H1 (cell line): ENCODE measurements around the gene PROK1. TPM values are rescaled to one million over a fixed set of nuclear protein-coding genes. Genes with fewer than 3 reads are reported as not detected.

Experiments used
- CTCF ChIA-PET: fragments of 300-600 bp; sonication (Branson Sonifier 250); formaldehyde crosslinking; loops from one replicate; lab custom pipeline; 2021; ENCODE audit not compliant: partially characterized antibody; lab: Charles Lee
- POLR2A ChIA-PET: fragments of 300-600 bp; sonication (Branson Sonifier 250); formaldehyde crosslinking; loops from one replicate; lab custom pipeline; 2021; ENCODE audit warnings: inconsistent platforms; ENCODE audit not compliant: partially characterized antibody; lab: Charles Lee
- DNase-seq, 2 experiments: peaks; one replicate each; pipeline versions ENCODE4 v3.0.0 to v3.0.0-alpha.2; 2010 to 2022; ENCODE audit warnings: low spot score in 2 of 2, low read depth in 1 of 2, mixed read lengths in 1 of 2
- FAIRE-seq: peaks from 2 replicates; lab custom pipeline; 2011; peaks lifted over from hg19 to GRCh38; lab: Jason Lieb, UNC
- H2AFZ ChIP-seq: 2 replicates; pipeline ENCODE4 v1.8.1; 2012; ENCODE audit warnings: low read length, inconsistent platforms
- H2AK5ac ChIP-seq: 2 replicates; pipeline ENCODE4 v1.6.1; 2013; ENCODE audit warnings: low read depth, low read length
- H2BK120ac ChIP-seq: replicated peaks from 2 replicates; pipeline ENCODE3; 2013; ENCODE audit warnings: low read depth, low read length, inconsistent platforms
- H2BK12ac ChIP-seq: 2 replicates; pipeline ENCODE4 v1.6.1; 2013; ENCODE audit warnings: low read depth, low read length
- H2BK15ac ChIP-seq: 2 replicates; pipeline ENCODE4 v1.6.1; 2013; ENCODE audit warnings: low read length
- H2BK20ac ChIP-seq: 2 replicates; pipeline ENCODE4 v1.6.1; 2013; ENCODE audit warnings: low read length
- H2BK5ac ChIP-seq: 2 replicates; pipeline ENCODE4 v1.6.1; 2013; ENCODE audit warnings: low read depth, low read length
- H3K14ac ChIP-seq: 2 replicates; pipeline ENCODE4 v1.6.1; 2013; ENCODE audit warnings: inconsistent platforms; ENCODE audit not compliant: insufficient read length
- H3K18ac ChIP-seq: 2 replicates; pipeline ENCODE4 v1.6.1; 2013; ENCODE audit warnings: low read length; ENCODE audit errors: extremely low read depth
- H3K23ac ChIP-seq: 2 replicates; pipeline ENCODE4 v1.6.1; 2013; ENCODE audit warnings: inconsistent platforms; ENCODE audit not compliant: insufficient read length
- H3K23me2 ChIP-seq: 2 replicates; pipeline ENCODE4 v1.6.1; 2013; ENCODE audit warnings: low read depth, low read length
- H3K27ac ChIP-seq: 2 replicates; pipeline ENCODE4 v1.6.1; 2011; ENCODE audit warnings: low read depth, low read length, inconsistent platforms
- H3K27me3 ChIP-seq, 4 experiments: replicated peaks in 1 of 4; 1 replicate in 1 of 4; 2 replicates in 3 of 4; pipeline versions ENCODE4 v1.6.1 to v1.8.1; 2011 to 2013; ENCODE audit warnings: low read length in 3 of 4, mild to moderate bottlenecking in 3 of 4, inconsistent platforms in 2 of 4, mixed read lengths in 2 of 4, moderate library complexity in 1 of 4; ENCODE audit not compliant: control insufficient read depth in 3 of 4, insufficient read depth in 3 of 4; ENCODE audit errors: extremely low read depth in 1 of 4
- H3K36me3 ChIP-seq, 4 experiments: 2 replicates each; pipeline versions ENCODE4 v1.6.1 to v1.8.1; 2011 to 2013; ENCODE audit warnings: mild to moderate bottlenecking in 4 of 4, low read length in 3 of 4, moderate library complexity in 2 of 4, control low read depth in 1 of 4, inconsistent platforms in 1 of 4; ENCODE audit not compliant: insufficient read depth in 4 of 4, control insufficient read depth in 2 of 4
- H3K4ac ChIP-seq: replicated peaks from 2 replicates; pipeline ENCODE3; 2013; ENCODE audit warnings: low read length, low read depth, mixed read lengths, inconsistent platforms; ENCODE audit not compliant: insufficient read length
- H3K4me1 ChIP-seq, 4 experiments: replicated peaks in 1 of 4; 1 replicate in 1 of 4; 2 replicates in 3 of 4; pipeline versions ENCODE4 v1.6.1 to v1.8.1; 2011 to 2013; ENCODE audit warnings: low read length in 3 of 4, inconsistent platforms in 2 of 4, mixed read lengths in 1 of 4; ENCODE audit not compliant: insufficient read depth in 4 of 4, control insufficient read depth in 3 of 4
- H3K4me2 ChIP-seq, 2 experiments: 2 replicates each; pipeline versions ENCODE4 v1.6.1 to v1.8.1; 2011 to 2013; ENCODE audit warnings: low read depth in 2 of 2, low read length in 2 of 2, control low read depth in 1 of 2, inconsistent platforms in 1 of 2, mild to moderate bottlenecking in 1 of 2; ENCODE audit not compliant: insufficient read depth in 1 of 2
- H3K4me3 ChIP-seq, 4 experiments: fragments of 200-600, 300-600 bp in 1 of 4; sonication (generic), shearing (Covaris generic), sonication (Bioruptor Twin) in 1 of 4; 2 replicates each; pipeline versions ENCODE4 v1.5.1 to v1.8.1; 2011 to 2016; ENCODE audit warnings: low read length in 4 of 4, low read depth in 3 of 4, control low read depth in 2 of 4, inconsistent platforms in 2 of 4, mild to moderate bottlenecking in 2 of 4, mixed read lengths in 1 of 4, moderate library complexity in 1 of 4; ENCODE audit not compliant: insufficient read depth in 2 of 4; ENCODE audit errors: extremely low read depth in 1 of 4
- H3K56ac ChIP-seq: replicated peaks from 2 replicates; pipeline ENCODE3; 2013; ENCODE audit warnings: low read depth, mild to moderate bottlenecking, mixed read lengths, low read length, inconsistent platforms; ENCODE audit not compliant: insufficient read length
- H3K79me1 ChIP-seq: 2 replicates; pipeline ENCODE4 v1.6.1; 2013; ENCODE audit warnings: low read depth, low read length, control low read depth
- H3K79me2 ChIP-seq, 2 experiments: 2 replicates each; pipeline versions ENCODE4 v1.6.1 to v1.8.1; 2012 to 2013; ENCODE audit warnings: low read length in 2 of 2, mild to moderate bottlenecking in 2 of 2, inconsistent platforms in 1 of 2; ENCODE audit not compliant: insufficient read depth in 2 of 2, control insufficient read depth in 1 of 2
- H3K9ac ChIP-seq, 4 experiments: replicated peaks in 1 of 4; 1 replicate in 1 of 4; 2 replicates in 3 of 4; pipeline versions ENCODE4 v1.6.1 to v1.8.1; 2011 to 2013; ENCODE audit warnings: low read depth in 3 of 4, low read length in 3 of 4, control low read depth in 2 of 4, mild to moderate bottlenecking in 2 of 4, moderate library complexity in 2 of 4, inconsistent platforms in 1 of 4; ENCODE audit errors: extremely low read depth in 1 of 4
- H3K9me3 ChIP-seq, 2 experiments: 2 replicates each; pipeline versions ENCODE4 v1.6.1 to v1.8.1; 2012 to 2013; ENCODE audit warnings: mild to moderate bottlenecking in 2 of 2, moderate library complexity in 2 of 2, control low read depth in 1 of 2, inconsistent platforms in 1 of 2, low read depth in 1 of 2, low read length in 1 of 2, mixed read lengths in 1 of 2; ENCODE audit not compliant: insufficient read depth in 2 of 2
- H4K20me1 ChIP-seq, 2 experiments: replicated peaks in 1 of 2; 2 replicates each; pipeline versions ENCODE3 to v1.8.1; 2011 to 2013; ENCODE audit warnings: inconsistent platforms in 2 of 2, low read length in 2 of 2, mild to moderate bottlenecking in 1 of 2; ENCODE audit not compliant: insufficient read depth in 2 of 2, control insufficient read depth in 1 of 2
- H4K5ac ChIP-seq: 2 replicates; pipeline ENCODE4 v1.6.1; 2013; ENCODE audit warnings: low read length, low read depth, mixed read lengths, inconsistent platforms; ENCODE audit not compliant: insufficient read length
- H4K8ac ChIP-seq: 2 replicates; pipeline ENCODE4 v1.8.0; 2013; ENCODE audit warnings: mild to moderate bottlenecking, moderate library complexity, low read length, inconsistent platforms; ENCODE audit not compliant: insufficient read depth; ENCODE audit errors: extremely low read depth
- H4K91ac ChIP-seq: replicated peaks from 2 replicates; pipeline ENCODE3; 2013; ENCODE audit warnings: low read length, mixed read lengths, inconsistent platforms; ENCODE audit not compliant: insufficient read length
- ASH2L ChIP-seq: fragments of 200-600, 300-600 bp; sonication (generic); IDR thresholded peaks from one replicate; pipeline ENCODE4 v1.7.1; 2017; ENCODE audit warnings: low read length
- CBX5 ChIP-seq: fragments of 300-800, 300-1000 bp; sonication (generic); IDR thresholded peaks from 2 replicates; pipeline ENCODE4 v1.7.1; 2016; ENCODE audit warnings: antibody characterized with exemption, low read length, low read depth
- HDAC6 ChIP-seq: IDR thresholded peaks from one replicate; pipeline ENCODE4 v1.7.1; 2012; ENCODE audit warnings: low read depth, mild to moderate bottlenecking, inconsistent platforms, low read length, moderate library complexity
- KDM1A ChIP-seq: fragments of 200-600, 300-600 bp; sonication (generic); IDR thresholded peaks from 2 replicates; pipeline ENCODE4 v1.7.1; 2016; ENCODE audit warnings: mild to moderate bottlenecking, low read length, borderline replicate concordance
- KDM5A ChIP-seq: fragments of 200-600 bp; IDR thresholded peaks from 2 replicates; pipeline ENCODE4 v1.7.1; 2012; ENCODE audit warnings: mild to moderate bottlenecking, low read length, inconsistent platforms, mixed read lengths
- MAFK ChIP-seq: IDR thresholded peaks from 2 replicates; pipeline ENCODE4 v1.6.1; 2012; ENCODE audit warnings: low read depth, mild to moderate bottlenecking, improper control_type of control experiment, low read length
- NRF1 ChIP-seq: IDR thresholded peaks from 2 replicates; pipeline ENCODE4 v1.6.1; 2011; ENCODE audit warnings: mild to moderate bottlenecking, low read depth, low read length, improper control_type of control experiment
- POU5F1 ChIP-seq: IDR thresholded peaks from 2 replicates; pipeline ENCODE4 v1.6.1; 2011; ENCODE audit warnings: low read depth, mild to moderate bottlenecking, low read length, moderate library complexity
- RXRA ChIP-seq: IDR thresholded peaks from 2 replicates; pipeline ENCODE4 v1.6.1; 2011; ENCODE audit warnings: low read depth, mild to moderate bottlenecking, low read length, moderate library complexity; ENCODE audit not compliant: insufficient read depth
- SRF ChIP-seq: IDR thresholded peaks from 2 replicates; pipeline ENCODE4 v1.6.1; 2011; ENCODE audit warnings: mild to moderate bottlenecking, low read depth, low read length, moderate library complexity
- SUZ12 ChIP-seq: fragments of 200-600 bp; sonication (generic); IDR thresholded peaks from 2 replicates; pipeline ENCODE4 v1.6.1; 2012; ENCODE audit warnings: mild to moderate bottlenecking, inconsistent platforms, low read length, moderate library complexity, mixed read lengths
- TEAD4 ChIP-seq: IDR thresholded peaks from 2 replicates; pipeline ENCODE4 v1.6.1; 2012; ENCODE audit warnings: low read depth, low read length, inconsistent platforms, mixed read lengths
- ZNF274 ChIP-seq: IDR thresholded peaks from 2 replicates; pipeline ENCODE4 v1.7.0; 2012; ENCODE audit warnings: low read length, borderline replicate concordance; ENCODE audit errors: extremely low read depth
- WGBS, 2 experiments: shearing (Covaris generic) in 1 of 2; methylation state at CpG; one replicate each; pipeline versions ENCODE4 v1.1.6 to v1.1.7; 2013 to 2015; ENCODE audit warnings: low lambda C conversion rate in 2 of 2, mixed read lengths in 2 of 2, inconsistent platforms in 1 of 2, low coverage in 1 of 2, missing lambda C conversion rate in 1 of 2; ENCODE audit not compliant: insufficient replicate concordance in 2 of 2, insufficient coverage in 1 of 2, insufficient read length in 1 of 2; ENCODE audit errors: extremely low coverage in 1 of 2, missing lambda C conversion rate in 1 of 2; 5-methylcytosine and 5-hydroxymethylcytosine counted together
- polyA plus RNA-seq, 7 experiments: library from polyadenylated mRNA; depleted of rRNA in 3 of 7; stranded (reverse) in 5 of 7; unstranded in 2 of 7; fragments of >200 nt in 5 of 7; fragments of 200-250 nt in 2 of 7; gene quantifications; 1 replicate in 5 of 7; 2 replicates in 1 of 7; 4 replicates in 1 of 7; pipeline versions ENCODE4 v1.2.1 to v1.2.3, GENCODE V29; 2011 to 2013; ENCODE audit warnings: missing spikeins in 2 of 7, mixed read lengths in 2 of 7
- total RNA-seq: library from RNA; stranded (reverse); fragmentation: NEBNext Ultra II Directional; extraction: Animal tissue kit (Norgen Biotek cat#: 25700); gene quantifications from 2 replicates; pipeline ENCODE4 v1.2.1, GENCODE V29; 2021
- TF ChIP-seq, protein P1 (sequence below): IDR thresholded peaks from 2 replicates; pipeline ENCODE4 v1.6.1; 2011; ENCODE audit warnings: low read depth, mild to moderate bottlenecking, low read length; ENCODE audit not compliant: insufficient read depth

The PROK1 gene
- total and polyA plus RNA-seq, 2 of the 8 experiments (the other 6 are each of a cell fraction or from before 2014, with no cell fraction given): 0.12 TPM; not detected in 1

DNA sequence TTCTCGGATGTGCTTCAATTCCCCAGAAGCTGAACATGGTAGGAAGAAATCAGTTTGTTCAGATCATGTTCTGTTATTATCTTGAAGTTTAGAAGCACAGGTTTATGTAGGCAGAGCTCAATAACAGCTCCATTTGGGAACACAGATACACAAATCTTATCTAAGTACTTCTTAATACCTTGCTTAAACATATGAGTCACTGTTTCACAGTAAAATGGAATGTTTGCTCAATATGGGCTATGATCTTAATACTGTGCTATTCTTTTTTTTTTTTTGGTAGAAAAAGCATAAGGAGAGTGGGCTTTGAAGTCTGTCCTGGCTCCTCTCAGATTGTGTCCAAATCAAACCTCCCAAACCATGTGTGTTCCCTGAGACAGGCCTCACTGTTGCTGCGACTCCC, 13.4 kb downstream of the PROK1 start:
- Histone ChIP-seq H3K79me1 (no peaks in the 10 kb centered on the region), H3K23ac (no peak overlapping the region), H2BK5ac (no peak overlapping the region), H2AFZ (no peak overlapping the region), H4K20me1 (no peaks in the 10 kb centered on the region), H2BK120ac (no peak overlapping the region), H3K4me3 (no peak overlapping the region), H3K36me3 (no peaks in the 10 kb centered on the region), H4K91ac (no peak overlapping the region), H3K79me2 (no peaks in the 10 kb centered on the region), H3K9me3 (no peaks in the 10 kb centered on the region), H3K4me2 (no peak overlapping the region), H3K14ac (no peak overlapping the region), H3K27me3 (no peaks in the 10 kb centered on the region), H2BK20ac (no peak overlapping the region), H3K27ac (no peak overlapping the region), H3K4ac (no peak overlapping the region), H2BK12ac (no peak overlapping the region), H2BK15ac (no peak overlapping the region), H2AK5ac (no peak overlapping the region)
- DNase-seq: no peak
- POLR2A ChIA-PET: no interaction called here
- 89% methylated on average over 2 of the region's 2 CpGs; no CpG with 5 or more reads in 1 of the 2 experiments for WGBS, 2 experiments
- TF ChIP-seq ZNF274 (no peak), MAFK (no peak), HDAC6 (no peak), KDM5A (no peak), KDM1A (no peak), RXRA (no peak), POU5F1 (no peak), SRF (no peak), CBX5 (no peak), NRF1 (no peak), TEAD4 (no peak), SUZ12 (no peak), ASH2L (no peak)
- TF ChIP-seq, protein P1, sequence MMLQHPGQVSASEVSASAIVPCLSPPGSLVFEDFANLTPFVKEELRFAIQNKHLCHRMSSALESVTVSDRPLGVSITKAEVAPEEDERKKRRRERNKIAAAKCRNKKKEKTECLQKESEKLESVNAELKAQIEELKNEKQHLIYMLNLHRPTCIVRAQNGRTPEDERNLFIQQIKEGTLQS: no peak
- TF ChIP-seq, all 59 proteins: peak for 0
- Histone ChIP-seq H3K9ac (no peak overlapping the region), H4K5ac (no peak overlapping the region), H3K18ac (no peak overlapping the region), H3K23me2 (no peaks in the 10 kb centered on the region), H3K56ac (no peak overlapping the region), H4K8ac (no peak overlapping the region), H3K4me1 (no peaks in the 10 kb centered on the region)
- FAIRE-seq: no peak
- CTCF ChIA-PET: interaction anchor here (0.7 to 24.1 kb wide), 20 partner anchors 7 to 331 kb away, joined by 3 to 465 read pairs (median 6); partner anchors contain the start of gene KCNC4
